SH-SY5Y (cell line): Measurements from ENCODE around the gene FGF1.

Experiments
- GATA2 ChIP-seq: IDR thresholded peaks from 2 replicates; pipeline ENCODE4 v1.6.1; 2011; ENCODE audit warnings: mild to moderate bottlenecking, low read depth, low read length
- GATA3 ChIP-seq: IDR thresholded peaks from 2 replicates; pipeline ENCODE4 v1.6.1; 2011; ENCODE audit warnings: low read depth, mild to moderate bottlenecking, low read length, moderate library complexity

DNA sequence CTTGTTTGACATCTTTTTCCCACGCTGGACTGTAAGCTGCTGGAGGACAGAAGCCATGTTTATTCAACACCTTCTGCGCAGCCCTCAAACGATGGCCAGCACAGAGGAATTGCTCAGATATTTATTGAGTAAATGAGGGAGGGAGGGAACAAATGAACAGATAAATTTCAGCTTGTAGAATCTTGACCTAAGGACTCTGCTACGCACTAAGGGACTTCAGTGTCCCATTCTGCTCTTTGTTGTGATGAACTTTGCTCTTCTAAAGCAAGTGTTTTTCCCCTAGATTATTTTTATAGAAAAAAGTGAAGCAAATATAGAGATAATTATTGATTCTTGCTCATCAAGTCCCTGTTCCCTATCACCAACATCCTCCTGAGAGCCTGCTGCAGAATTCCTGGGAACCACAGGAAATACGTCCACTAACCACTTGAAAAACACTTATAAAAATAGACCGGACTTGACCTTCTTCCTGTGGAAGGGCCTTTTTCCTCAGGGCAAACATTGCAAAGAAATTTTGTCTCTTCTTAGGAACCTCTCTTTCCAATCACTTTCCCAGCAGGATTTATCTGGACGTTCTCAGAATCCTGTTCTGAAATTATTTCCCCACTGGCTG, 54.9 kb downstream of the FGF1 start:
- no peak for TF ChIP-seq GATA3
- TF ChIP-seq GATA2 = no peak
